Activated T-helper 1 cell treated with anti-CD3 and anti-CD28 coated beads, Interleukin-12 subunit alpha, Interleukin-12 subunit beta, Interleukin-2, Interleukin-4 antibody, amounts not matched to agents 30 ng/mL and 10 ng/mL and 1 ng/mL, durations not matched to agents 14 hours and 24 hours and 36 hours (primary cell): Measurements from ENCODE around the gene RASAL2. TPM values are rescaled to one million over a fixed set of nuclear protein-coding genes. Genes with fewer than 3 reads are reported as not detected.
"Not testable (repeated sequence)": the region's sequence is repeated elsewhere in the genome, so short reads cannot be mapped to it uniquely, and the experiment has no call there.

Experiments
- DNase-seq: peaks from one replicate; pipeline ENCODE4 v3.0.0; 2021; ENCODE audit warnings: low spot score
- H3K27ac Mint-ChIP-seq: one replicate; pipeline ENCODE4 v1.8.0; 2021; ENCODE audit warnings: mild to moderate bottlenecking, mixed read lengths
- H3K27me3 Mint-ChIP-seq: one replicate; pipeline ENCODE4 v1.8.0; 2022; ENCODE audit warnings: mild to moderate bottlenecking, moderate library complexity, mixed read lengths; ENCODE audit not compliant: insufficient read depth
- H3K36me3 Mint-ChIP-seq: one replicate; pipeline ENCODE4 v1.8.0; 2021; ENCODE audit warnings: low read depth, mixed read lengths
- H3K4me1 Mint-ChIP-seq: one replicate; pipeline ENCODE4 v1.8.0; 2021; ENCODE audit warnings: low read depth, mixed read lengths
- H3K4me3 Mint-ChIP-seq: one replicate; pipeline ENCODE4 v1.8.0; 2021; ENCODE audit warnings: mild to moderate bottlenecking, moderate library complexity, mixed read lengths
- H3K9me3 Mint-ChIP-seq: one replicate; pipeline ENCODE4 v1.8.0; 2021; ENCODE audit warnings: mixed read lengths
- intact Hi-C: fragments of 100-400 bp; cut with micrococcal nuclease; formaldehyde crosslinking; loops from one replicate; pipeline ENCODE4 v1.15.1; 2024
- total RNA-seq: library from RNA; stranded (reverse); gene quantifications from 2 replicates; pipeline ENCODE4 v1.2.3, GENCODE V29; 2022

The RASAL2 gene
- total RNA-seq, 1 donor from 2014 or later: not detected

GRCh38 chr1:178243119-178243518 lies 149.2 kb downstream of the RASAL2 start:
- Mint-ChIP-seq H3K27ac (no peak overlapping the region), H3K4me3 (no peak overlapping the region), H3K4me1 (no peaks in the 10 kb centered on the region), H3K9me3 (no peaks in the 10 kb centered on the region), H3K27me3 (no peaks in the 10 kb centered on the region), H3K36me3 (no peaks in the 10 kb centered on the region)
- intact Hi-C loops: no loop called here
- DNase-seq: no peak

- Mint-ChIP-seq H3K36me3 (no peaks in the 10 kb centered on the region), H3K4me3 (no peak overlapping the region), H3K4me1 (no peaks in the 10 kb centered on the region), H3K27ac (no peak overlapping the region), H3K27me3 (no peaks in the 10 kb centered on the region), H3K9me3 (no peaks in the 10 kb centered on the region)
- DNase-seq: no peak
- intact Hi-C loops: no loop called here
Measured at GRCh38 chr1:178243890-178244289, 150.0 kb downstream of the RASAL2 start.

DNA sequence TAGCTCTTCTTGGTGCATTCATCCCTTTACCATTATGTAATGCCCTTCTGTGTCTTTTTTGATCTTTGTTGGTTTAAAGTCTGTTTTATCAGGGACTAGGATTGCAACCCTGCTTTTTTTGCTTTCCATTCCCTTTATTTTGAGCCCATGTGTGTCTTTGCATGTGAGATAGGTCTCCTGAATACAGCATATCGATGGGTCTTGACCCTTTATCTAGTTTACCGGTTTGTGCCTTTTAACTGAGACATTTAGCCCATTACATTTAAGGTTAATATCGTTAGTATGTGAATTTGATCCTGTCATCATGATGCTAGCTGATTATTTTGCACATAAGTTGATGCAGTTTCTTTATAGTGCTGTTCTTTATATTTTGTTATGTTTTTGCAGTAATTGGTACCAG lies 154.4 kb downstream of the RASAL2 start:
- DNase-seq, H3K36me3 Mint-ChIP-seq, intact Hi-C loops, H3K4me1 Mint-ChIP-seq, H3K4me3 Mint-ChIP-seq, H3K27ac Mint-ChIP-seq, H3K27me3 Mint-ChIP-seq, H3K9me3 Mint-ChIP-seq: not testable (repeated sequence)

DNA sequence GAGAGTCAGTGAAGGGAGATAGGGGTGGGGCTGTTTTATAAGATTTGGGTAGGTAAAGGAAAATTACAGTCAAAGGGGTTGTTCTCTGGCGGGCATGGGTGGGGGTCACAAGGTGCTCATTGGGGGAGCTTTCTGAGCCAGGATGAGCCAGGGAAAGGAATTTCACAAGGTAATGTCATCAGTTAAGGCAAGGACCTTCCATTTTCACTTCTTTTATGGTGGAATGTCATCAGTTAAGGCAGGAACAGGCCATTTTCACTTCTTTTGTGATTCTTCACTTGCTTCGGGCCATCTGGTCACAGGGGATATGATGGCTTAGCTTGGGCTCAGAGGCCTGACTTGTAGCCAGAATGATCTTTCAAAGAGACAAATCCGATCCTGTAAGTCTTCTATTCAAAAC lies 159.7 kb downstream of the RASAL2 start:
- H3K36me3 Mint-ChIP-seq, H3K4me1 Mint-ChIP-seq, H3K9me3 Mint-ChIP-seq, H3K27me3 Mint-ChIP-seq, DNase-seq, H3K27ac Mint-ChIP-seq, intact Hi-C loops, H3K4me3 Mint-ChIP-seq: not testable (repeated sequence)

DNA sequence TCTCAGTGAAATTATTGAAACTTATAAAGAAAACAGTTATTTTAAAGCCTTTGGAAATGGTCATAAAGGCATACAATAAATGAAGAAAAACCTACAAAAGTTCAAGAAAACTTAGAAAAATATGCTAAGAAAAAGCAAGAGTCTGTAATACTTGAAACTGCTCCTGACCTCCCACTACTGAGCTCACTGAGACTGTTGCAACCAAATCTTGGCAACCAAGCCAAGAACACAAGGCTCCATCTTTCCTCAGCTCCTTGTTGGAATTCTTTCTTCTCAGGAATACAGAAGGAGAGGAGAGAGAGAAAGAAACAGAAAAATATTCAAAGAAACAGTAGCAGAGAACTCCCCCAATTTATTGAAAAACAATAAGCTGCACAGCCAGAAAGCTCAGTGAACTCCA lies 160.5 kb downstream of the RASAL2 start:
- H3K36me3 Mint-ChIP-seq: no peaks in the 10 kb centered on the region
- intact Hi-C loops: no loop called here
- no peak overlapping the region for H3K4me3 Mint-ChIP-seq
- H3K4me1 Mint-ChIP-seq: no peaks in the 10 kb centered on the region
- no peaks in the 10 kb centered on the region for H3K27me3 Mint-ChIP-seq
- no peak overlapping the region for H3K27ac Mint-ChIP-seq
- H3K9me3 Mint-ChIP-seq: peaks cover 10% of the 10 kb centered on the region
- DNase-seq: no peak

GRCh38 chr1:178258536-178258935 lies 164.6 kb downstream of the RASAL2 start:
- Mint-ChIP-seq H3K9me3 (peaks cover 8% of the 10 kb centered on the region), H3K27ac (no peak overlapping the region), H3K4me3 (no peak overlapping the region), H3K36me3 (no peaks in the 10 kb centered on the region), H3K27me3 (no peaks in the 10 kb centered on the region), H3K4me1 (no peaks in the 10 kb centered on the region)
- DNase-seq: no peak
- intact Hi-C loops: no loop called here

DNA sequence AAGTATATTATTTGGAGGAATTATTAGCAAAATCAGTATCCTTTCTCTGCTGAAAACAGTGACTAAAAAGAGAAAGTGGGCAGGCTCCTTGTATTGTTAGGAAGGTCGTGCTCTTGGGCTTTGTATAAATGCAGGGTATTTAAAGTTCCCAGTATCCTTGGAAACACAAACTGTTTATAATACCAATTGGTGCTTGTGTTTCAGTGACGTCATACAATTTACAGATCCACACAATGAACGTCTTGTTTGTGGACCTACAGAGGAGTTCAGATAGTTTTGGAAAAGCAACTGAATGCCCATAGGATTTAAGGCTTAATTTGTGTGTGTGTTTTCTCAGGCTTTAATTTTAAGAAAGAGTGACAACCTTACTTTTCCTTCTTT lies 168.2 kb downstream of the RASAL2 start:
- Mint-ChIP-seq H3K27ac (no peak overlapping the region), H3K4me1 (no peaks in the 10 kb centered on the region), H3K36me3 (no peaks in the 10 kb centered on the region), H3K4me3 (no peak overlapping the region), H3K27me3 (no peaks in the 10 kb centered on the region), H3K9me3 (peaks cover 3% of the 10 kb centered on the region)
- DNase-seq: no peak
- intact Hi-C loops: no loop called here

GRCh38 chr1:178263341-178263740 lies 169.4 kb downstream of the RASAL2 start:
- DNase-seq: no peak
- H3K4me3 Mint-ChIP-seq: no peak overlapping the region
- H3K36me3 Mint-ChIP-seq: no peaks in the 10 kb centered on the region
- peaks cover 3% of the 10 kb centered on the region for H3K9me3 Mint-ChIP-seq
- H3K4me1 Mint-ChIP-seq: no peaks in the 10 kb centered on the region
- intact Hi-C loops: no loop called here
- no peak overlapping the region for H3K27ac Mint-ChIP-seq
- no peaks in the 10 kb centered on the region for H3K27me3 Mint-ChIP-seq

DNA sequence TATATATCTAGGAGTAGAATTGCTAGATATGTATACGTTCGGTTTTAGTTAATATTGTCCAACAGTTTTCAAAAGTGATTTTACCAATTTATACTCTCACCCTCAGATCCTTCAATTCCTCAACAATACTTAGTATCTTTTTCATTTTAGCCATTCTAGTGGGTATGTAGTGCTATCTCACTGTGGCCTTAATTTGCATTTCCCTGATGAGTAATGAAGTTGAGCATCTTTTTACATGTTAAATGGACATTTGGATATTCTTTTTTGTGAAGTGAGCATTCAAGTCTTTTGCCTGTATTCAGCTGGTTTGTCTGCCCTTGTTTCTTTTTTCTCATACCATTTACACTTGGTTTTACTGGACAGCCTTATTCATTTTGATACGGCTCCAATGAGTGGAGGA lies 172.2 kb downstream of the RASAL2 start:
- no peaks in the 10 kb centered on the region for H3K36me3 Mint-ChIP-seq

DNA sequence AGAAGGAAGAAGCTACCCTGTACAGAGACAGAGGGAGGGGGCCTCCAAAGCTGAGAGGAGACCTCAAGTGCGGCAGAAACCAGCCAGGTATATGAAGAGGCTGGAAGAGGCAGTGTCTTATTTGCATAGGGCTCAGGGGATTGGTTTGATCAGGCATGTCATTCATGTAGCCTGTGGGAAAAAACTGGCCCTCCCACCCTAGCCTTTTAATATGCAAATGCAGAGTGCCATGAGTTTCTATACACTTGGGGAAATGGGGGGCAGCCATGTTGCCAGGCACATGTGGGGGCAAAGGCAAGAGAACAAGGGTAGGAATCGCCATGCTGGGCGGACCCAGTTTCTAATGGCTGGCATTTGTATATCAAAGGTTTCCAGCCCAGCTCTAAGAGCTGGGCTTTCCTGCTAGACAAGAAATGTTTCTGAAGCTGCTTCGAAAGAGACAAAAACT lies 172.7 kb downstream of the RASAL2 start:
- DNase-seq: no peak
- no peak overlapping the region for H3K27ac Mint-ChIP-seq
- no peak overlapping the region for H3K4me3 Mint-ChIP-seq
- intact Hi-C loops: no loop called here
- no peaks in the 10 kb centered on the region for H3K27me3 Mint-ChIP-seq
- no peaks in the 10 kb centered on the region for H3K36me3 Mint-ChIP-seq
- no peaks in the 10 kb centered on the region for H3K4me1 Mint-ChIP-seq
- H3K9me3 Mint-ChIP-seq: no peaks in the 10 kb centered on the region

More for the DNA sequence above, 172.2 kb downstream of the RASAL2 start:
- DNase-seq: no peak
- no peaks in the 10 kb centered on the region for H3K4me1 Mint-ChIP-seq
- H3K27ac Mint-ChIP-seq: no peak overlapping the region
- no peaks in the 10 kb centered on the region for H3K9me3 Mint-ChIP-seq
- intact Hi-C loops: no loop called here
- H3K4me3 Mint-ChIP-seq: no peak overlapping the region
- H3K27me3 Mint-ChIP-seq: no peaks in the 10 kb centered on the region

- Mint-ChIP-seq H3K4me3 (no peak overlapping the region), H3K27ac (no peak overlapping the region), H3K4me1 (no peaks in the 10 kb centered on the region), H3K27me3 (no peaks in the 10 kb centered on the region), H3K36me3 (no peaks in the 10 kb centered on the region), H3K9me3 (no peaks in the 10 kb centered on the region)
- intact Hi-C loops: no loop called here
- DNase-seq: no peak
Measured at GRCh38 chr1:178267646-178268094, 173.8 kb downstream of the RASAL2 start.

GRCh38 chr1:178271471-178271870 lies 177.6 kb downstream of the RASAL2 start:
- H3K4me1 Mint-ChIP-seq: no peaks in the 10 kb centered on the region
- H3K4me3 Mint-ChIP-seq: no peak overlapping the region
- H3K36me3 Mint-ChIP-seq: no peaks in the 10 kb centered on the region
- no peaks in the 10 kb centered on the region for H3K9me3 Mint-ChIP-seq
- H3K27me3 Mint-ChIP-seq: no peaks in the 10 kb centered on the region
- no peak for DNase-seq
- no peak overlapping the region for H3K27ac Mint-ChIP-seq
- intact Hi-C loops: no loop called here

DNA sequence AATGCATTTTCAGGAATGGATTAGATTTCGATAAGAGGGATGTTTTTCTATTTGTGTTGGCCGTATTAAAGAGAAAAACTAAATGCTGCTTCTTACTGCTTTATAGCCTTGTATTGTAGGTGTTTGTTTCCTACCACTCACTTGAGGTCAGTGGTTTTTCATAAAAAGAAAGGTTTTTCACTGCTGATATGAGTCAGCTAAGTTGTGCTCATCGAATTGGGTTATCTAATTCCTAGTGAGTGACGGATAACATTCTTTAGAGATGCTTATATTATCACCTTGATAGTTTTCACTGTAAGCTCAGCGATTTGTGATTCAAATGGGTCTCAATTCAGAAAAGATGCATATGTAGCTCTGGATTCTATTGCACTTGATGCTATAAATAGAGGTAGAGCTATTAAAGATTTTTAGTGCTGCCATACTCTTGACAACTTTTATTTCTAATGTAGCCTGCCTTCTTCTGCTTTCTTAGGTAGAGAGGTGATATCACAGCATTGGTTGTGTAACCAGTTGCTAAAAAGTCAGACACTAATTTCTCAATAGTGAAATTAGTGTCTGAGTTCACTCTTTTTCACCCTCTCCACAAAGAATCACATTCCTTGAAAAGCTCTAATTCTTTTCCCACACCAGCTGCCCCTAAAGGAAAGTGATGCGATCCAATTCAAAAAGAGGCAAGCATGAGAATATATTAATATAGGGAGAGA lies 180.0 kb downstream of the RASAL2 start:
- H3K27ac Mint-ChIP-seq: no peak overlapping the region
- H3K27me3 Mint-ChIP-seq: no peaks in the 10 kb centered on the region
- intact Hi-C loops: no loop called here
- H3K9me3 Mint-ChIP-seq: no peaks in the 10 kb centered on the region
- no peak for DNase-seq
- no peaks in the 10 kb centered on the region for H3K36me3 Mint-ChIP-seq
- H3K4me3 Mint-ChIP-seq: no peak overlapping the region
- no peaks in the 10 kb centered on the region for H3K4me1 Mint-ChIP-seq

DNA sequence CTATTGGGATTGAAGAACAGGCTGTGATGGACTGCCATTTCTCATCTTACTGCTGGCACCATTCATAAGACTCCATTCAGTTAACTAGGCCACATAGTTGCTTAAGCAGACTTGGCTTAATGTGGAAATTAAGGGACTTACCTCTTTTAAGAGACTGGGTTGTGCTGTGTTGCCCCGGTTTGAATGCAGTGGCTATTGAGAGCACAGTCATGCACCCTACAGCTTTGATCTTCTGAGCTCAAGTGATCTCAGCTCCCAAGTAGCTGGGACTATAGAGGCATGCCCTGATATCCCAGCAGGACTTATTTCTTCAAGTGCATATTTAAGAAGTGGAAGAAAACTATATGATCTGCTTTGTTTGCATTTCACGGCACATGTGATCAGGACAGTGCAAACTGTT lies 181.1 kb downstream of the RASAL2 start:
- no peaks in the 10 kb centered on the region for H3K4me1 Mint-ChIP-seq
- DNase-seq: no peak
- H3K27me3 Mint-ChIP-seq: no peaks in the 10 kb centered on the region
- intact Hi-C loops: no loop called here
- no peaks in the 10 kb centered on the region for H3K36me3 Mint-ChIP-seq
- no peak overlapping the region for H3K4me3 Mint-ChIP-seq
- H3K27ac Mint-ChIP-seq: no peak overlapping the region
- H3K9me3 Mint-ChIP-seq: no peaks in the 10 kb centered on the region
